ENCODE measurements around the gene SCN9A.

GRCh38 chr2:166382448-166382847 lies 6.7 kb upstream of the SCN9A start:
- TF ChIP-seq CTCF (IDR thresholded peaks at IDR 0.05; ENCODE audit: poor library complexity, severe bottlenecking) (no peak), POLR2AphosphoS5 (IDR thresholded peaks at IDR 0.05) (no peak), EP300 (conservative IDR thresholded peaks at IDR 0.05; ENCODE audit: poor library complexity, severe bottlenecking) (no peak), MXI1 (conservative IDR thresholded peaks at IDR 0.05; ENCODE audit: poor library complexity, severe bottlenecking) (no peak), TAF1 (IDR thresholded peaks at IDR 0.05; ENCODE audit: low read depth) (no peak), EZH2 (IDR thresholded peaks at IDR 0.05; ENCODE audit: borderline replicate concordance, insufficient read depth, low read length, poor library complexity, severe bottlenecking) (no peak), SMC3 (conservative IDR thresholded peaks at IDR 0.05; ENCODE audit: poor library complexity) (no peak), RAD21 (conservative IDR thresholded peaks at IDR 0.05) (no peak)
